Measurements from ENCODE around the gene CEP19.

The CEP19 gene

DNA sequence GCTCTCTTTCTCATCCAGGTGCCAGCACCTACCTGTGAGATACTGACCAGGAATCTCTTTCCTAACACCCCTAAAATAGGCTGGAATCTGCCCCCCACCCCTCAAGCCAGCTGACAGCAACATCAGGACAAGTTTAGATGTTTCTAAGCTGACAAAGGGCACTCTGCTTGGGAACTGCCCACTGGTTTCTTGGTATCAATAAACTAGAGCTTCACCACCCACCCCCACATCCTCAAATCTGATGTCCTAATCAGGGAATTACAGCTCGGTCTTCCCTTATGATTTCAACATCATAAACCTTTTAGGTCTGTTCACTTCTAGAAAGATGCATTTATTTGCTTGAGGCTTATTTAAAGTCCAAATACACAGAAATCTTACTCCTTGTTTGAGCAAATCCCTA is 34.7 kb downstream of the CEP19 start:
- CTCF ChIA-PET: interaction anchor here (0.9 to 5.4 kb wide), 9 partner anchors 8 to 149 kb away, joined by 3 to 32 read pairs (median 5); no protein-coding TSS in a partner anchor
- DNase-seq (ENCODE audit: low read depth, low spot score): no peak
- POLR2A ChIA-PET: no interaction called here
- TF ChIP-seq, protein P1, sequence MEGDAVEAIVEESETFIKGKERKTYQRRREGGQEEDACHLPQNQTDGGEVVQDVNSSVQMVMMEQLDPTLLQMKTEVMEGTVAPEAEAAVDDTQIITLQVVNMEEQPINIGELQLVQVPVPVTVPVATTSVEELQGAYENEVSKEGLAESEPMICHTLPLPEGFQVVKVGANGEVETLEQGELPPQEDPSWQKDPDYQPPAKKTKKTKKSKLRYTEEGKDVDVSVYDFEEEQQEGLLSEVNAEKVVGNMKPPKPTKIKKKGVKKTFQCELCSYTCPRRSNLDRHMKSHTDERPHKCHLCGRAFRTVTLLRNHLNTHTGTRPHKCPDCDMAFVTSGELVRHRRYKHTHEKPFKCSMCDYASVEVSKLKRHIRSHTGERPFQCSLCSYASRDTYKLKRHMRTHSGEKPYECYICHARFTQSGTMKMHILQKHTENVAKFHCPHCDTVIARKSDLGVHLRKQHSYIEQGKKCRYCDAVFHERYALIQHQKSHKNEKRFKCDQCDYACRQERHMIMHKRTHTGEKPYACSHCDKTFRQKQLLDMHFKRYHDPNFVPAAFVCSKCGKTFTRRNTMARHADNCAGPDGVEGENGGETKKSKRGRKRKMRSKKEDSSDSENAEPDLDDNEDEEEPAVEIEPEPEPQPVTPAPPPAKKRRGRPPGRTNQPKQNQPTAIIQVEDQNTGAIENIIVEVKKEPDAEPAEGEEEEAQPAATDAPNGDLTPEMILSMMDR (IDR thresholded peaks at IDR 0.05; ENCODE audit: insufficient read depth, low read length, missing control alignments): no peak
- H3K4me3 ChIP-seq (ENCODE audit: low read depth, low read length): no peak overlapping the region

GRCh38 chr3:196673632-196674031 is 38.4 kb downstream of the CEP19 start:
- ChIA-PET POLR2A (no interaction called here), CTCF (interaction anchor here (2.5 to 5.4 kb wide), 2 partner anchors 11 to 65 kb away, joined by 16 to 32 read pairs; no protein-coding TSS in a partner anchor)

GRCh38 chr3:196670339-196670738 is 41.7 kb downstream of the CEP19 start:
- no peak for DNase-seq (ENCODE audit: low read depth, low spot score)
- ChIA-PET POLR2A (no interaction called here), CTCF (interaction anchor here (1.2 to 3.4 kb wide), 3 partner anchors 15 to 132 kb away, joined by 3 to 22 read pairs (median 4); no protein-coding TSS in a partner anchor)

More at GRCh38 chr3:196673632-196674031, 38.4 kb downstream of the CEP19 start:
- H3K4me3 ChIP-seq (ENCODE audit: low read depth, low read length): no peak overlapping the region
- TF ChIP-seq, protein P1 (IDR thresholded peaks at IDR 0.05; ENCODE audit: insufficient read depth, low read length, missing control alignments): no peak
- no peak for DNase-seq (ENCODE audit: low read depth, low spot score)

DNA sequence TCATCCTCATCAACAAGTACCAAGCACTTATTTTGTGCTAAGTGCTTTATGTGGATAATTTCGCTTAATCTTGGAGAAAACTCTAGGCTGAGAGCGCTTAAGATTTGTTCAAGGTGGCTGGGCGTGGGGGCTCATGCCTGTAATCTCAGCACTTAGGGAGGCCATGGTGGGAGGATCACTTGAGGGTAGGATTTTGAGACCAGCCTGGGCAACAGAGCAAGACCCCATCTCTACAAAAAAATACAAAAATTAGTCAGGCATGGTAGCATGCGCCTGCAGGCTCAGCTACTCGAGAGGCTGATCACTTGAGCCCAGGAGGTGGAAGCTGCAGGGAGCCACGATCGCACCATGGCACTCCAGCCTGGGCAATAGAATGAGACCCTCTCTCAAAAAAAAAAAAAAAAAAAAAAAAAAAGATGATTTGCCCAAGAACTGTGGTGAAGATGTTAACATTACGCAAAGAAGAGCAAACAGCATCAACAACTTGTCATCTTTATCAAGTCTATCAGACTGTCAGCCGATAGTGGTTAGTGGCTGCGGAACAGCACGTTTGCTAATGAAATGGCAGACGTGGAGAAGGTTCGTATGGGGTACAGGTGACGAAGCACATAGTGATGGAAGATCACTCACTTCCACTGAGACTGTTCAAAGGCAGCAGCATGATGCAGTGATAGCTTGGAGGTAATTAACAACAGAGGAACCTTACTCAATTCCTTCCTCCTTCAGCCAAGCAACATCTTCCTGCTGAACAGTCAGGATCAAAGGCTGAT is 44.8 kb downstream of the CEP19 start:
- POLR2A ChIA-PET: no interaction called here
- H3K4me3 ChIP-seq (ENCODE audit: low read depth, low read length): no peak overlapping the region
- no peak for DNase-seq (ENCODE audit: low read depth, low spot score)
- TF ChIP-seq, protein P1 (IDR thresholded peaks at IDR 0.05; ENCODE audit: insufficient read depth, low read length, missing control alignments): no peak
- CTCF ChIA-PET: interaction anchor here (0.6 to 2.5 kb wide), 3 partner anchors 18 to 59 kb away, joined by 3 to 8 read pairs (median 4); no protein-coding TSS in a partner anchor

More at GRCh38 chr3:196670339-196670738, 41.7 kb downstream of the CEP19 start:
- no peak overlapping the region for H3K4me3 ChIP-seq (ENCODE audit: low read depth, low read length)
- TF ChIP-seq, protein P1 (IDR thresholded peaks at IDR 0.05; ENCODE audit: insufficient read depth, low read length, missing control alignments): no peak

DNA sequence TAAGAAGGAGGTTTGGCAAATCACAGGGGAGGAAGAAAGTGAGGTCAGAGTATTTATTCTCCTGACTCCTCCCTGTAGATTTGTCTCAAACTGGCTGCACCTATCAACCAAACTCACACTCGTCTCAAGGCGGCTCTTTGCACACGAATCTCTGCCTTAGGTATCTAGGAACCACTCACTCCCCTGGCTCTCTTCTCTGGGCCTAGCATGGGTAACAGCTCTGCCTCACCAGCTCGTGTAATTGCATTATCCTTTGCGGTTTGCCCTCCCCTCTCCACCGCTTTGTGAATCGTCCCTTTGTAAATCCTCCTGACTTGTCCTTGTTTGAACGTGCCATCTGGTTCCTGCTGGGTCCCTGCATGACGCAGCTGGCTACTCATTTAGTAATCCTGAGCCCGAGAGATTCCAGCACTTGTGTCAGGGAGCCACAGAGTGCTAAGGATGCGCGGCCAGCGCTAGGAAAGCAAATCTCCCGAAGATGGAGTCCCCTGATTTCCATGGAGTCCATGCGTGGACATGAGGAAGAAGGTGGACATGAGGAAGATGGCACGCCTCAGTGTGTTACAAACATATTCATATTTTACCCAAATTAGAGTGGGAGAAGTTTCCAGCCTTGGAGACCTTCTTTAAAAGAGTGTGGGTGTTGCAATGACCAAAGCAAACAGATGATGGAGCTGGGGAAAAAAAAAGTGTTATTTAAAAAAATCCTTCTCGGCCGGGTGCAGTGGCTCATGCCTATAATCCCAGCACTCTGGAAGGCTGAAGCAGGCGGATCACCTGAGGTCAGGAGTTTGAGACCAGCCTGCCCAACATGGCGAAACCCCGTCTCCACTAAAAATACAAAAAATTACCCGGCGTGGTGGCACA is 45.8 kb downstream of the CEP19 start:
- no peak overlapping the region for H3K4me3 ChIP-seq (ENCODE audit: low read depth, low read length)
- ChIA-PET POLR2A (no interaction called here), CTCF (interaction anchor here (1.5 to 2.5 kb wide), 2 partner anchors 15 to 57 kb away, joined by 4 to 8 read pairs; no protein-coding TSS in a partner anchor)

More for the DNA sequence above, 45.8 kb downstream of the CEP19 start:
- TF ChIP-seq, protein P1 (IDR thresholded peaks at IDR 0.05; ENCODE audit: insufficient read depth, low read length, missing control alignments): no peak
- DNase-seq (ENCODE audit: low read depth, low spot score): no peak

Measured in AG04449 (cell line).